GM12878 (cell line): ENCODE results near the gene MGA. TPM values are rescaled to one million over a fixed set of nuclear protein-coding genes. Genes with fewer than 3 reads are reported as not detected.
A peak's percentile ranks its signal among the peaks of the same experiment; 100 is the strongest.

Source experiments
- ATAC-seq: fragments of 200-7000 bp; cut with Tn5 transposase; 3 replicates; pipeline ENCODE4 v1.9.1; 2020; ENCODE audit warnings: mild to moderate bottlenecking, moderate library complexity
- BruUV-seq: library from RNA; stranded (reverse); fragments of 400-500 nt; replicated peaks from 2 replicates; lab custom pipeline; 2021; lab: Mats Ljungman, UMichigan
- CTCF ChIA-PET: fragments of 300-600 bp; sonication (Branson Sonifier 250); formaldehyde crosslinking; extraction: SDS; loops from one replicate; lab custom pipeline; 2021; ENCODE audit warnings: inconsistent platforms; lab: Yijun Ruan, JAX
- POLR2A ChIA-PET: fragments of 350-600 bp; formaldehyde crosslinking; extraction: SDS; loops from one replicate; lab custom pipeline; 2021; ENCODE audit warnings: inconsistent platforms; lab: Charles Lee
- RAD21 ChIA-PET: fragments of 300-600 bp; sonication (Branson Sonifier 250); formaldehyde crosslinking; loops from one replicate; lab custom pipeline; 2023; ENCODE audit warnings: antibody characterized with exemption; ENCODE audit not compliant: unreplicated experiment; lab: Charles Lee
- SMC1A ChIA-PET: fragments of 300-600 bp; sonication (Branson Sonifier 250); formaldehyde crosslinking; loops from one replicate; lab custom pipeline; 2023; ENCODE audit not compliant: unreplicated experiment, uncharacterized antibody; lab: Charles Lee
- DNase-seq: peaks from one replicate; pipeline ENCODE4 v3.0.0-alpha.2; 2011; ENCODE audit warnings: low read depth, low spot score
- FAIRE-seq: peaks from 3 replicates; lab custom pipeline; 2011; peaks lifted over from hg19 to GRCh38; lab: Jason Lieb, UNC
- H2AFZ ChIP-seq: 2 replicates; pipeline ENCODE4 v1.6.0; 2011; ENCODE audit warnings: low read depth, low read length, control low read depth; ENCODE audit not compliant: control insufficient read depth
- H3K27ac ChIP-seq: 2 replicates; pipeline ENCODE4 v1.5.1; 2011; ENCODE audit warnings: control low read depth; ENCODE audit not compliant: control insufficient read depth, insufficient read depth
- H3K27me3 ChIP-seq, 2 experiments: replicated peaks in 1 of 2; 2 replicates each; pipeline versions ENCODE4 v1.6.0 to v1.6.1; 2011; ENCODE audit warnings: low read length in 1 of 2; ENCODE audit not compliant: control insufficient read depth in 2 of 2, insufficient read depth in 2 of 2
- H3K36me3 ChIP-seq, 2 experiments: 2 replicates each; pipeline ENCODE4 v1.5.1; 2011; ENCODE audit warnings: low read length in 1 of 2; ENCODE audit not compliant: control insufficient read depth in 2 of 2, insufficient read depth in 2 of 2
- H3K4me1 ChIP-seq: 2 replicates; pipeline ENCODE4 v1.6.1; 2011; ENCODE audit warnings: mild to moderate bottlenecking, low read length, moderate library complexity, mixed read lengths; ENCODE audit not compliant: control insufficient read depth, insufficient read depth
- H3K4me2 ChIP-seq: 2 replicates; pipeline ENCODE4 v1.6.0; 2011; ENCODE audit warnings: control low read depth; ENCODE audit not compliant: control insufficient read depth, insufficient read depth
- H3K4me3 ChIP-seq: fragments of 200-600 bp; sonication (generic); 2 replicates; pipeline ENCODE4 v1.5.1; 2016
- H3K79me2 ChIP-seq: 2 replicates; pipeline ENCODE4 v1.6.0; 2011; ENCODE audit warnings: low read length; ENCODE audit not compliant: control insufficient read depth, insufficient read depth
- H3K9ac ChIP-seq: 2 replicates; pipeline ENCODE4 v1.8.0; 2011; ENCODE audit warnings: low read length, control low read depth, mixed read lengths; ENCODE audit not compliant: control insufficient read depth, insufficient read depth
- H3K9me3 ChIP-seq: replicated peaks from 3 replicates; pipeline ENCODE4 v1.5.1; 2011; ENCODE audit warnings: mild to moderate bottlenecking, low read length; ENCODE audit not compliant: control insufficient read depth, insufficient read depth
- H4K20me1 ChIP-seq: 2 replicates; pipeline ENCODE4 v1.6.0; 2011; ENCODE audit not compliant: control insufficient read depth, insufficient read depth
- BMI1 ChIP-seq: fragments of 450-650 bp; IDR thresholded peaks from 2 replicates; pipeline ENCODE4 v1.6.1; 2016; ENCODE audit warnings: mild to moderate bottlenecking, moderate library complexity, borderline replicate concordance
- CREM ChIP-seq: IDR thresholded peaks from 2 replicates; pipeline ENCODE4 v1.6.1; 2014; ENCODE audit warnings: antibody characterized with exemption, low read depth
- CTCF ChIP-seq, 3 experiments: IDR thresholded peaks in 2 of 3; conservative IDR thresholded peaks in 1 of 3; 2 replicates each; pipeline ENCODE4 v1.5.1; 2011; ENCODE audit warnings: low read depth in 3 of 3, low read length in 3 of 3, mild to moderate bottlenecking in 3 of 3, control low read depth in 2 of 3, moderate library complexity in 2 of 3, inconsistent platforms in 1 of 3, mixed read lengths in 1 of 3; ENCODE audit not compliant: control insufficient read depth in 2 of 3, insufficient read depth in 1 of 3; ENCODE audit errors: extremely low read depth in 1 of 3
- ETV6 ChIP-seq, 2 experiments: fragments of 450-650 bp in 1 of 2; IDR thresholded peaks in 1 of 2; conservative IDR thresholded peaks in 1 of 2; 2 replicates each; pipeline ENCODE4 v1.6.1; 2014; ENCODE audit warnings: antibody characterized with exemption in 1 of 2, borderline replicate concordance in 1 of 2, low read depth in 1 of 2, mild to moderate bottlenecking in 1 of 2, moderate library complexity in 1 of 2
- GABPA ChIP-seq: IDR thresholded peaks from 2 replicates; pipeline ENCODE4 v1.6.1; 2014; ENCODE audit warnings: antibody characterized with exemption, low read depth, mild to moderate bottlenecking, inconsistent platforms
- IKZF1 ChIP-seq: fragments of 450-650 bp; conservative IDR thresholded peaks from 2 replicates; pipeline ENCODE4 v1.6.1; 2017; ENCODE audit warnings: antibody characterized with exemption, mild to moderate bottlenecking
- MEF2B ChIP-seq: fragments of 450-650 bp; IDR thresholded peaks from 2 replicates; pipeline ENCODE4 v1.6.1; 2018; ENCODE audit warnings: mild to moderate bottlenecking, moderate library complexity; ENCODE audit not compliant: partially characterized antibody, poor library complexity, severe bottlenecking
- NKRF ChIP-seq: fragments of 450-650 bp; conservative IDR thresholded peaks from 2 replicates; pipeline ENCODE4 v1.6.1; 2017; ENCODE audit warnings: mild to moderate bottlenecking, moderate library complexity
- SPI1 ChIP-seq: IDR thresholded peaks from 2 replicates; pipeline ENCODE4 v1.6.1; 2011; ENCODE audit warnings: low read depth, mild to moderate bottlenecking, low read length, moderate library complexity, borderline replicate concordance; ENCODE audit not compliant: insufficient read depth
- STAT1 ChIP-seq: fragments of 450-650 bp; conservative IDR thresholded peaks from 2 replicates; pipeline ENCODE4 v1.6.1; 2014; ENCODE audit warnings: antibody characterized with exemption, mild to moderate bottlenecking
- ZBTB40 ChIP-seq: fragments of 450-650 bp; IDR thresholded peaks from 2 replicates; pipeline ENCODE4 v1.6.1; 2016; ENCODE audit warnings: mild to moderate bottlenecking, moderate library complexity, borderline replicate concordance
- WGBS: methylation state at CpG from one replicate; pipeline ENCODE4 v1.1.6; 2016; ENCODE audit warnings: low lambda C conversion rate; ENCODE audit not compliant: insufficient replicate concordance, insufficient coverage; ENCODE audit errors: missing lambda C conversion rate; 5-methylcytosine and 5-hydroxymethylcytosine counted together
- in situ Hi-C: fragments of 300-500 bp; cut with MboI; formaldehyde crosslinking; loops from 9 replicates; pipeline ENCODE4 v1.14.3; 2018; ENCODE audit warnings: mixed read lengths
- intact Hi-C: fragments of 100-400 bp; cut with micrococcal nuclease; formaldehyde crosslinking; loops from one replicate; pipeline ENCODE4 v1.14.2; 2022; ENCODE audit not compliant: unreplicated experiment
- polyA plus RNA-seq, 11 experiments: library from polyadenylated mRNA; depleted of rRNA in 4 of 11; unstranded in 6 of 11; stranded (reverse) in 5 of 11; fragments of >200 nt; fragmentation: Nextera tagmentation in 4 of 11; fragmentation: Illumina TruSeq in 1 of 11; extraction: Ambion mirVana in 4 of 11; extraction: Trizol in 1 of 11; gene quantifications; 1 replicate in 1 of 11; 2 replicates in 10 of 11; pipeline versions ENCODE4 v1.2.1 to v1.2.3, GENCODE V29; 2011 to 2016; ENCODE audit warnings: inconsistent platforms in 2 of 11, missing spikeins in 2 of 11, low read depth in 1 of 11
- total RNA-seq, 4 experiments: library from RNA; depleted of rRNA in 3 of 4; stranded (reverse); fragments of >200 nt in 3 of 4; fragmentation: Illumina TruSeq in 1 of 4; extraction: Trizol in 1 of 4; gene quantifications; 2 replicates each; pipeline versions ENCODE4 v1.2.1 to v1.2.3, GENCODE V29; 2013 to 2021

The MGA gene
- total and polyA plus RNA-seq, 10 of the 15 experiments (the other 5 are each of a cell fraction or from before 2014, with no cell fraction given): 2.6 to 29.6 (median 17.0) TPM

- peak; percentile 97 for FAIRE-seq
- intact Hi-C loops: loop anchor here (10.0 kb wide), 2 partner anchors 119 to 231 kb away; no protein-coding TSS in a partner anchor
- POLR2A ChIA-PET: interaction anchor here (0.6 to 0.7 kb wide), 3 partner anchors 9 to 266 kb away, joined by 4 read pairs; no protein-coding TSS in a partner anchor
- TF ChIP-seq ETV6 (conservative IDR thresholded peaks at IDR 0.05 in 1 of 2, IDR thresholded peaks at IDR 0.05 in 1 of 2; ENCODE audit: borderline replicate concordance in 1 of 2, low read depth in 1 of 2) (peak in 1 of 2 experiments; percentile 54; a peak in 1 of 4 replicates), ZBTB40 (peak; percentile 64; the same call in 1 of the 2 replicates), CTCF (IDR thresholded peaks at IDR 0.05 in 2 of 3, conservative IDR thresholded peaks at IDR 0.05 in 1 of 3; ENCODE audit: control insufficient read depth in 2 of 3, extremely low read depth in 1 of 3, insufficient read depth in 1 of 3, low read depth in 3 of 3, low read length in 3 of 3) (peak; percentile 39 to 63 (median 52); a peak in 5 of 6 replicates), MEF2B (no peak), CREM (no peak), IKZF1 (no peak), STAT1 (no peak), NKRF (no peak), BMI1 (no peak), GABPA (peak; percentile 65; the same call in 1 of the 2 replicates), SPI1 (peak; percentile 51; the same call in 1 of the 2 replicates)
Observed at GRCh38 chr15:41695750-41696436, 35.7 kb downstream of the MGA start.

More at GRCh38 chr15:41695750-41696436, 35.7 kb downstream of the MGA start:
- Histone ChIP-seq H3K4me3 (no peak overlapping the region), H3K27me3 (no peaks in the 10 kb centered on the region), H3K4me1 (peaks cover 6% of the 10 kb centered on the region; the same call in 1 of the 2 replicates), H3K79me2 (peaks cover 45% of the 10 kb centered on the region), H2AFZ (peak overlapping the region; percentile 54), H4K20me1 (no peaks in the 10 kb centered on the region), H3K9me3 (no peaks in the 10 kb centered on the region), H3K36me3 (peaks cover 1 to 4% of the 10 kb centered on the region in 2 experiments; a peak in 3 of 4 replicates), H3K4me2 (peak overlapping the region; percentile 41; the same call in 1 of the 2 replicates), H3K9ac (no peak overlapping the region), H3K27ac (no peak overlapping the region)
- BruUV-seq: no TSS peak
- peak; percentile 39 for DNase-seq
- WGBS: 20% methylated on average over 8 of the region's 8 CpGs
- in situ Hi-C loops: no loop called here
- ATAC-seq: peak; percentile 97
- SMC1A ChIA-PET: interaction anchor here (0.6 to 1.7 kb wide), 8 partner anchors 10 to 230 kb away, joined by 3 to 5 read pairs (median 3); partner anchors contain the start of gene MGA
- CTCF ChIA-PET: interaction anchor here (0.6 to 2.5 kb wide), 16 partner anchors 8 to 296 kb away, joined by 3 to 9 read pairs (median 6); partner anchors contain the start of gene MAPKBP1
- RAD21 ChIA-PET: interaction anchor here (0.7 to 1.6 kb wide), 11 partner anchors 13 to 230 kb away, joined by 3 to 10 read pairs (median 3); partner anchors contain the start of gene MAPKBP1
